GM18870 (cell line): ENCODE measurements around the gene STAP2.
"Not testable (repeated sequence)": the region's sequence is repeated elsewhere in the genome, so short reads cannot be mapped to it uniquely, and the experiment has no call there.

ENCODE experiments used
- ATAC-seq: cut with Tn5 transposase; IDR thresholded peaks from one replicate; pipeline ENCODE4 v1.9.1; 2021; ENCODE audit warnings: moderate library complexity; ENCODE audit not compliant: unreplicated experiment

Gene STAP2

DNA sequence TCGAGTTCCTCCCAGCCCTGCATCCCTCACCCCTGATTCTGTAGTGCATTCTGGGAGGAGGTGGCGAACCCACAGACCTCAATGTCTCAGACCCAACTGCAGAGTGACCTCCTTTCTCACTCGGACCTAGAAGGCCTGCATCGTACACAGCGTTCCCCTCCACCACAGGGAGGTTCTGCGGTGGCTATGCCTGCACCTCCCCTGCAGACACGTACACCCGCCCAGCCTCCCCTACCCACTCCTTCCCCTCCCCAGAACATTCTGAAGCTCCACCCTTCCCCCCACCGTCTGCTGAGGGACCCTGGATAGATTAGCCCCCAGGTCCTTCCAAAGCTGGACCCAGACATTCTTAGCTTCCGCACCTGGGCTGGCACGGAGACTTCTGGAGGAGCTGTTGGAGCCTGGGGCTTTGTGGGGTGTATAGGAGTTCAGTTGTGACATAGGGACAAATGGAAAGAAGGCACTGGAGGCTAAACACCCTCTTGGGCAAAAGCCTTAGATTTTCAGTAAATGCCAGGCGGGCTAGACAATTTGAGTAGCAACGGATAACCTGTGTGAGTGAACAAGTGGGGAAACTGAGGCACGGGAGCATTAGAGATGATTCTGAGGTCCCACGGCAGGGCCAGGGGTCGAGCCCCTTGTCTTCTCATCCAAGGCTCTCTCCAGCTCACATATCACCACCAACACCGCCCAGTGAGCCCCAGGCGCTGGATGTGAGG, 34.6 kb downstream of the STAP2 start:
- no peak for ATAC-seq

DNA sequence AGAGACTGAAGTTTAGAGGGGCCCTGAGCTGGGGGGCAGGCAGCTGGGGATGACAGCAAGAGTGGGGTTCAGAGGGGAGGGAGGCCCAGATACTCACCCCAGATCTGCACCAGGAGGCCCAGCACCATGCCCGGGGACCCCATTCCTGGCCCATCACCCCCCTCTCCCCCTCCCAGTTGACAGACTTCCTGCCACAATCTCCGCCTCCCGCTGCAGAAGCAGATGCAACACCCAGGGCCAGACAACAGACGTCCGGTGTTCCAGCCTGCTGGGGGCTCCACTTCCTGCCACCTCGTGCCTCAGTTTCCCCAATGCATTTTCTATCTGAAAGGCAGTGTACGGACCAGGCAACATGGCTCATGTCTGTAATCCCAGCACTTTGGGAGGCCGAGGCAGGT, 36.4 kb downstream of the STAP2 start, which contains the start of gene TMIGD2:
Gene TMIGD2, minus strand, starts transcription at position 147 of the 398 bp plus-strand sequence. Its CDS starts 4 bp downstream, at position 143.
- no peak for ATAC-seq

DNA sequence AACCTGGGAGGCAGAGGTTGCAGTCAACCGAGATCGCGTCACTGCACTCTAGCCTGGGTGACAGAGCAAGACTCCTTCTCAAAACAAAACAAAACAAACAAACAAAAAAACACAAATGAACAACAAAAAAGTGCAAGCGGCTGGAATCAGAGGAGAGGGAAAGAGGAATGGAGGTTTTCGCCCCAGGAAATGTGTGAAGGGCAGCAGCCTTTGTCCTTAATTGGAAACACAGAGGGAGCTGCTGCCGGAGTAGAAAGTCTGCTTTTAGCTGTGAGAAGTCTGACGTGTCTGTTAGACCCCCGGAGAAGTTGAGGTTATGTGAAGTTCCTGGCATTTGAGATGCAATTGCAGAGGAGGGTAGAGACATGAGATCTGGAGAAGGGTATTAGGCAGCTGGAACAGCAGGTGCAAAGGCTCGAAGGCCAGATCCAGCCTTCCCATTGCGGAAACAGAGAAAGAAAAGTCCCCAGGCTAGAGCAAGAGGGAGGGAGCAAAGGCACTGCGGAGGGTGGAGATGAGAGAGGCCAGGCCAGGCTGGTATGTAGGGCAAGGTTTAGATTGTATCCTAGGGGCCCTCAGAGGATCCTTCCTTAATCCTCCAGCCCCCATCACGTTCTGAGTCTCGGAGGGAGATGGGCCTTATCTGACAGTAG, 36.9 kb downstream of the STAP2 start:
- ATAC-seq: no peak

DNA sequence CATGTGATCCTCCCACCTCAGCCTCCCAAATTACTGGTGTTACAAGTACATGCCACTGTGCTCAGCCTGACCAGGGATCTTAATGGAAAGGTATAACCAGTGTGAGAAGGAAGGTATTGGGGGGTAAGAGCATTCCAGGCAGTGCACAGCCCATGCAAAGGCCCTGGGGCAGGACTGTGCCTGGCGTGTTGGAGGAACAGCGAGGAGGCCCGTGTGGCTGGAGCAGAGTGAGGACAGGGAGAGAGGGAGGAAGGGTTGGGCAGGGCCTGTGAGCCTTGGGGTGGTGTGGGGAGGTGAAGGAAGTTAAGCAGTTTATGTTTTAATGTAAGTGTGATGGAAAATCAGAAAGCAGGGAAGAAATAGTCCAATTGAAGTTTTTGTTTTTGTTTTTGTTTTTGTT, 38.0 kb downstream of the STAP2 start:
- ATAC-seq: no peak

DNA sequence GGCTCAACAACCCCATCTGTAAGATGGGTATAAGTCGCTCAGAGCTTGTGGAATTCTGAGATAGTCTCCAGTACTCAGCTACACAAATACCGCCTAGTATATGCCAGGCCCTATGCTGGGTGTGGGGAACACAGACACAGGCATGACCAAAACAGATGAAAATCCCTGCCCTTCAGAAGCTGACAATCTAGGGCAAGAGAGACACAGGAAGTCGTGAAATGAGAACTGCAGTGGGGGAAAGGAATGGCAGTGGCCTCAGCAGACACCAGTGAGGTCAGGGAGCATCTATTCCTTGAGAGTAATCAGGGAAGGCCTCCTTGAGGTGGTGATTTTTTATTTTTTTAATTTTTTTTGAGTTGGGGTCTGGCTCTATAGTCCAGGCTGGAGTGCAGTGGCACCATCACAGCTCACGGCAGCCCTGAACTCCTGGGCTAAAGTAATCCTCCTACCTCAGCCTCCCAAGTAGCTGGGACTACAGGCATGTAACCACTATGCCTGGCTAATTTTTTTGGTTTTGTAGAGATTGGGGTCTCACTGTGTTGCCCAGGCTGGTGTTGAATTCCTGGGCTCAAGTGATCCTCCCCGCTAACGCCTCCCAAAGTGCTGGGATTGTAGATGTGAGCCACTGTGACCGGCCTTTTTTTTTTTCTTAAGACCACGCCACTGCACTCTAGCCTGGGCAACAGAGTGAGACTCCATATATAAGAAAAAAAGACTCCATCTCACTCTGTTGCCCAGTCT, 39.6 kb downstream of the STAP2 start:
- ATAC-seq: no peak

DNA sequence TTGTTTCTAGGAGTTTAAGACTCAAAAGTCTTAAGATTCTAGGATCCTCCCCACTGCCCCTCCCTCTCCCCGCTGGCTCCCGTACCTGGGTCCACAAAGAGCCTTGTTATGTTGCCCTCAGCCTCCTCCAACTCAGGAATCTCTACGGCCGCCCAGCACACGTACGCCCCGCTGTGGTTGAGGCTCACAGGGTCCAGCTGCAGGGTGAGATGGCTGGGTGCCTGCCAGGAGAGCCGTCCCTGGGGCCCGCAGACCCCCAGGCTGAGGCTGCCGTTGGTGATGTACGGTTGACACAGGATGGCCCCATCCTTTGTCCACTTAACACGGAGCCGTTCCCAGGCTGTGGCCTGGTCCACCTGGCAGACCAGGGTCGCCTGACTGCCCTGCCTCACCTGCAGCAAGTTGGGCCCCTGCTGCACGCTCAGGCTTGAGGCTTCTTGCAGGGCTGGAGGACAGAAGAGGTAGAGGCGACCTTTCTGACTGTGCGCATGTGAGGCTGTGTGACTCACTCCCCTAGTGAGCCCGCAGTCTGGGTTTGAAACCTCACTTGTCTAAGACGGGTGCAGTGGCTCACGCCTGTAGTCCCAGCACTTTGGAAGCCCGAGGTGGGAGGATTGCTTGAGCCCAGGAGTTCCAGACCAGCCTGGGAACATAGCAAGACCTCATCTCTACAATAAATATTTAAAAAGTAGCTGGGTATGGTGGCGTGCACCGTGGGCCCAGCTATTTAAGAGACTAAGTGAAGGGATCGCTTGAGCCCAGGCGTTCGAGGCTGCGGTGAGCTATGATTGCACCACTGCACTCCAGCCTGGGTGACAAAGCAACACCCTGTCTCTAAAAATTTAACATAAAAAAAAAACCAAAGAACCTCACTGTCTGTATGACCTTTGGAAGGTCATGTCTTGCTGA, 40.5 kb downstream of the STAP2 start:
- no peak for ATAC-seq

DNA sequence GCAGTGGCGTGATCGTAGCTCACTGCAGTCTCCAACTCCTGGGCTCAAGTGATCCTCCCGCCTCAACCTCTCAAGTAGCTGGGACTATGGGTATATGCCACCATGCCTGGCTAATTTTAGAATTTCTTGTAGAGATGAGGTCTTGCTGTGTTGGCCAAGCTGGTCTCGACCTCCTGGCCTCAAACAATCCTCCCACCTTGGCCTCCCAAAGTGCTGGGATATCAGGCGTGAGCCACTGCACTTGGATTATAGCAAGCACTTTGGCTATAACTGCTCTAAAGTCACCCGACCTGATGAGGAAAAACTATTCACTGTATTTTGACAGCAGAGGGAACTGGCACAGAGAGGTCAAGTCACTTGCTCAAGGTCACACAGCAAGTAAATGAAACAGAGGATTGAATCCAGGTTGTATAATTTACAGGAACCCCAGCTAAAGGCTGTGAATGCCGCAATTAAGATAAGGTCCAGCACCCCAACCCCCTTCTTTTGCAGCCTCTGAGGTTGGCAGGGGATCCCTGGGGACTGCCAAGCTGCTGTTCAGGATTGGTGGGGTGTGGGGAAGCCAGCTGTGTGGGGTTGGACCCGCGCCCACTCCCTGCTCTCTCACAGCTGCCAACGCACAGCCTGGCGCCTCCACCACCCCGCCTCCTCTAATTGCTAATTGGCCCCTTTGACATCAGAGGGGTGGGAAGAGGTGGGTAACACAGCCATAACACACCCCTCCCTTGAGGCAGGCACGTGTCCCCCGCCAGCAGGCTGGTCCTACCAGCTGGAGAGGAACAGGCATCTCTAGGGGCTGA, 42.5 kb downstream of the STAP2 start:
- no peak for ATAC-seq

DNA sequence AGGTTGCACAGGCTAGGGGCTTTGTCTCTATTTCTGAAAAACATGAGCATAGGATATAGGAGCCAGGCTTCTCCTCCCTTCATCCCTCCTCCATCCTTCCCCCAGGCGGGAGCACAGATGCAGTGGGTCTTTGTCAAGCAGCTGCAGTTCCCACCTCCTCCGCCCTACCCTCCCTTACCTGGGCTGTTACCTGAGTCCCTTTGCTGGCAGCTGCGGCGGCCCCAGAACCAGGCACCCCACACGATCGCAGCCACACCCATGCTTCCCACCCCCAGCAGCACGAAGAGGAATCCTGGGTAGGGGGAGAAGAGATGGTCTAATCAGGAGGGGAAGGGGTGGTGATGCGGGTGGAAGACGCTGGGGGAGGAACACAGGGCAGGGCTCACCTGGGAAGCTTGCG, 44.2 kb downstream of the STAP2 start:
- ATAC-seq: no peak

DNA sequence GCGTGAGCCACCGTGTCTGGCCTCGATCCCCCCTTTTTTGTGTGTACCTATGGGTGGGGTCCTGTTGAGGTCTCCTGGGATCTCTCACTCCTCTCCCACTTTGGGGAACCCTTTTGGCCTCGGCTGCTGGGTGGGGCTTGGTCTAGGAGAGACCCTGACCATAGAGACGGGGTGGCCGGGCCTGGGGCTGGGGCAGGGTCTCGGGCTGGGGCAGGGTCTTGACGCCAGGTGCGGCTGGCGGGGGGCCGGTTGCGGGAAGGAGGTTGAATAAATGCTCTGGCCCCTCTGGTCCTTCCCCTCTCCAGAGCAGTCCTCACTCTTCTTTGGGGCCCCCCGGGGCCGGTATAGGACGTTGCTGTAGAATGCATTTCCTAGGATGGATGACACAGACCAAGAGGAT, 46.1 kb downstream of the STAP2 start:
- no peak for ATAC-seq

DNA sequence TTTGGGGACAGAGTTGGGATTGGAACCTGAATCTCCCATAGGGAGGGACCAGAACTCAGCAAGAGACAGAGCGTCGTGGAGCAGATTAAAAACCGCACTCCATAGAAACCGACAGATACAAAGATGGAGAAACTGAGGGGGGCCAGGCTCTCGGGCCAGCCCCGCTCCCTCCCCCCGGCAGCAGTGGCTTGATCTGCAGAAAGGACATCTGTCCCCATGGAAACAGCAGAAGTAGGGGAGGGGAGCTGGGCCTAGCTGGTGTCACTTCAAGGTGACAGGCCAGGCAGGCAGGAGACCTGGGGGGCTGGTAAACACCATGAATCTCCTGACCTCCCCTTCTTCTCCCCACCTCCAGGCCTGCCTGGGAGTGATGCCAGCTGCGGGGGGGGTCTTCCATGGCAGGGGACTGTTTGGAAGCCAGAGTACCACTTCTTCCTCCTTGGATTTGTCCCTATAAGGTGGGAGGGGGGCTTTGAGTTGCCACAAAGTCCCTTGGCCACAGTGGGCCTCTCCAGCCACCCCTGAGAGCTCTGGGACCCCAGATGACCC, 47.4 kb downstream of the STAP2 start:
- ATAC-seq: no peak

DNA sequence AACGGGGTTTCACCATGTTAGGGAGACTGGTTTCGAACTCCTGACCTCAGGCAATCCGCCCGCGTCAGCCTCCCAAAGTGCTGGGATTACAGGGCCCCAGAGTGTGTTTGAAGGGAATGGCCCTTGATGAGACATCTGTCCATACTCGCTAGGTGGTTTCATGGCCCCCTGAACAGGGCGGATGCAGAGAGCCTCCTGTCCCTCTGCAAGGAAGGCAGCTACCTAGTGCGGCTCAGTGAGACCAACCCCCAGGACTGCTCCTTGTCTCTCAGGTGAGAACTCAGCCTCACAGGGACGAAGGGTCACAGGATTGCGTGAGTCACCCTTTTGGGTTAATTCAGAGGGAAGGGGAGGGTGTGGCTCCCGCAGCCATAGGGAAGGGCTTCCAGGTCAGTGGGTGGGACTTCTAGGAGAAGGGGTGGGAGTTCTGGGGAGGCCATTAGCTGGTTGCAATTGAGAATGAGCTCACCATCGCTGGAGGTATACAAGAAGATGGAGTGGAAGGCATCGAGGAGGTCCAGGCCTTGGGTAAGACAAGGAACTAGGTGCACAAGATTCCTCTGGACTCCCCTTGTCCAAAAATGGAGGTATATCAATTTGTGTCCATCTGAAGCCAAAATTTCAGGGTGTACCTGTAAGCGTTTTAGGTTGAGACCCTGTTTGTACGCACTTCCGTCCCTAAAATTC, 50.4 kb downstream of the STAP2 start:
- ATAC-seq: no peak

DNA sequence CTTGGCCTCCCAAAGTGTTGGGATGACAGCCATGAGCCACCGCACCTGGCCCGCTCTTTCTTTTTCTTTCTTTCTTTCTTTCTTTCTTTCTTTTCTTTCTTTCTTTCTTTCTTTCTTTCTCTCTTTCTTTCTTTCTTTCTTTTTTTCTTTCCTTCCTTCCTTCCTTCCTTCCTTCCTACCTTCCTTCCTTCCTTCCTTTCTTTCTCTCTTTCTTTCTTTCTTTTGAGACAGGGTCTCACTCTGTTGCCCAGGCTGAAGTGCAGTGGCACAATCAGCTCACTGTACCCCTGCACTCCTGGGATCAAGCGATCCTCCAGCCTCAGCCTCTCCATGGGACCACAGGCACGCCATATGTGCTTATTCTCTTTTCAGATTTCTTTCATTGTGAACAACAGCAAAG, 52.5 kb downstream of the STAP2 start:
- ATAC-seq: not testable (repeated sequence)

DNA sequence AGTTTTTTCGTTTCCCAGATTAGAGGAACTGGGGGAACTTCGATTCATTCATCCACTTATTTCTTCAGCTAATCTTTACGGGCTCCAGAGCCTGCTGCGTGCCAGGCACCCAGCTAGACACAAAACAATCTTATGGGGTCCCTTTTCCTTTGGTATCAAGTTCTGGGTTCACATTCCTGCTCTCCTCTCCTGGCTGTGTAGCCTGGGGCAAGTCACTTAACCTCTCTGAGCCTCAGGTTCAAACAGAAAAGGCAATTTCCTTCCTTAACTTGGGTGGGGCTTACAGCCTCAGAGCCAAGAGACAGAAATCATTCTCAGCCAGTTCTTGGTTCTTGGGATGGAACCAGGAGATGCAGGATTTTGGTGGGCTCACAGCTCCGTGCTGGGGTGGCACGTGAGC, 53.7 kb downstream of the STAP2 start:
- no peak for ATAC-seq

DNA sequence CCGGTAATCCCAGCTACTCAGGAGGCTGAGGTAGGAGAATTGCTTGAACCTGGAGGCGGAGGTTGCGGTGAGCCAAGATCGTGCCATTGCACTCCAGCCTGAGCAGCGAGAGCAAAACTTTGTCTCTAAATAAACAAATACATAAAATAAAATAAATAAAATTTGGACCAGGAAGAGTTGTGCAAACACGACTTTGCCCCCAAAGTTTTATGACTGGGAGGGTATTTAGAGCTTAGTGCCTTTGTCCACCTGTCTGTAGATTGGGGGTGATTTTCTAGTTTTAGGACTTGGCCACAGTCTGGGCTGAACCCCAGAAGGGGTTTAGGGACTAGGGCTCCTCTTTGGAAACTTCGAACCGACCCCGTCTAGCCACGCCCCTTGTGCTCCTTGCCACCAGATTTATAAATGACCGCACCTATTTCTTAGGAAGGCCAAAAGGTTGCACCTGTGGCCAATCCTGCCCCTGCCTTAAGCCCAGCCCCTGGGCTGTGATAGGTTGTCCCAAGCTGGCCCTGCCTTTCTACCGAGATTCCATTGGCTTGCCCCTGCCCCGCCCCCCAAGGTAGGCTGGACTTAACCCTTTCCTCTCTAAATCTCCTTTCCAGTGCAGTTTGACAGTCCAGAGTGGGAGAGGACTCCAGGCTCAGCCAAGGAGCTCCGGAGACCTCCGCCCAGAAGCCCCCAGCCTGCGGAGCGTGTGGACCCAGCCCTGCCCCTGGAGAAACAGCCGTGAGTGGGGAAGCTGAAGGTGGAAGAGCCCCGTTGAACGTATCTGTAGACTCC, 54.3 kb downstream of the STAP2 start:
- ATAC-seq: no peak

DNA sequence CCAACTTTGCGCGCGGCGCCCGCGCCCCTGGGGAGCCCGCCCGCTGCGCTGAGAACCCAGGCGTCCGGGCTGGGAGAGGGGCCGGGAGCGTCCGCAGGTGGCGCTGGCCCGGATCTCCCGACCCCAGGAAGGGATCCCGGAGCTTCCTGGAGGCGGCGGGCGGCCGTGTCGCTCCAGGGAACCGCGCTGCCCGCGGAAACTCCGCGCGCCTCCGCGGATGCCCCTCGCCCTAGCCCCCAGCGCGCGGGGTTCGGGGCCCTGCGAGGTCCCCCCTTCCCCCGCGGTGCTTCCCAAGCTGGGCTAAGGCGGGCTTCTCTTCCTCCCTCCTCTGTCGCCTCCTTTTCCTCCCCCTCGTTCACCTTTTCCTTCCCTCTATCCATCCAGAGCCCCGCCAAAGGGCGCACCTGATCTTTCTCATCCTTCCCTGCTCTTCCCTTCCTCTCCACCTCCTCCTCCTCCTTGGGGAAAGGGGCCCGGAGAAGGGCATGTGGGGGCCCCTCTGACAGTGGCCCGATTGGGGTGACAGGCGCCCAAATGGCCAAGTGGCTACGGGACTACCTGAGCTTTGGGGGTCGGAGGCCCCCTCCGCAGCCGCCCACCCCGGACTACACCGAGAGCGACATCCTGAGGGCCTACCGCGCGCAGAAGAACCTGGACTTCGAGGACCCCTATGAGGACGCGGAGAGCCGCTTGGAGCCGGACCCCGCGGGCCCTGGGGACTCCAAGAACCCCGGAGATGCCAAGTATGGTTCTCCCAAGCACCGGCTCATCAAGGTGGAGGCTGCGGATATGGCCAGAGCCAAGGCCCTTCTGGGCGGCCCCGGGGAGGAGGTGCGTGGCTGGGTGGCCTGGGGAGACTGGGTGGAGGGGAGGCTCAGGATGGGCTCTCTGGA, 58.9 kb downstream of the STAP2 start:
- ATAC-seq: no peak

DNA sequence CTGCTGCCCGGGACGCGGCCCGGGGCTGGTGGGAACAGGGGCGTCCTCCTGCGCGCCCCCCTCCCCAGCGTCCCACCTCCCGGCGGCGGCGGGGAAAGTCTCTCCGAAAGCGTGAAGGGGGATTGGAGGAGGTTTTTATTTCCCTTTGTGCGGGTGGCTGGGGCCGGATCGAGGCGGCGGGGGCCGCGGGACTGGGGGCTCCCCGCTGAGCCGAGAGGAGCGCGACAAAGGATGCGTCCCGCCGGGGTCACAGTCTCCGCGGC, 59.4 kb downstream of the STAP2 start:
- no peak for ATAC-seq

DNA sequence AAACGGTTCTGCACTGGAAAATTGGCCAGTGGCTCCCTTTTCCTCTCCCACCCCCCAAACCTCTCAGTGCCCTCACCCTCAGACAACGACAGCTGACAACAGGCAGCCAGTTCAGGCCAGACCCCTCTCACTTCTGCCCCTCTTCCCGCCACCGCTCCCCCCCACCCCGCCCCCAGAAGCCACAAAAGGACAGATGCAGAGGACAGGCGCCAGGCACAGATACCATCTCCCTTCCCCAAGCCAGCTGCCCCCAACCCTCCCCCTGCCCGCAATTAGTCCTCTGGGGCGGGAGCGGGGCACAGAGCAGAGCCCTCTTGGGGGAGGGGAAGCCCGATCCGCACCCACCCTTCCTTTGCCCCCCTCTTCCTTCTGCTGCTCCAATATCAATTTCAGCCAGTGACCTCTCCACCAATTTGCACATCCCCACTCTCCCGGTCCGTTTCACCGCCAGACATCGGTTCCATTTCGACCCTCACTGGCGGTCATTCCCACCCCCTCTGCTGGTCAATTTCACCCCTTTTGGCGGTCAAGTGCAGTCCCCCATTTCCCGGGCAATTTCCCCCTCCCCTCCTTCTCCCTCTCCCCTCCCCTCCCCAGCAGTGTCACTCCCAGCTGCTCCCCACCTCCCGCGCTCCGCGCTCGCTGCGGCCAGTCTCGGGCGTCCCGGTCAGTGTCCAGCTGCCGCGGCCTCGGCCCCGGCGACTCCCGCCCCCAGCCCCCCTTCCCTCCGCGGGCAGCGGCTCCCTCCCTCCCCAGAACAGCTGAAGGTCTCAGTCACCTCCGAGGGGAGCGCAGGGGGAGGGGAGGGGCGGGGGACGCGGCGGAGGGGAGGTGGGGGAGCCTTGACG, 60.0 kb downstream of the STAP2 start, which contains the start of gene SHD:
Gene SHD, plus strand, starts transcription at position 848 of the 848 bp plus-strand sequence. CDS start 798 bp downstream, outside the sequence.
- ATAC-seq: no peak
